HEK293 (cell line): ENCODE measurements around the gene FRAS1.

Source experiments
- FEZF1 ChIP-seq: fragments of 450-650 bp; formaldehyde crosslinking; IDR thresholded peaks from 2 replicates; pipeline ENCODE4 v1.5.1; 2016; ENCODE audit warnings: missing biosample characterization, missing genetic modification characterization
- GLI2 ChIP-seq: fragments of 450-650 bp; formaldehyde crosslinking; IDR thresholded peaks from 2 replicates; pipeline ENCODE4; 2017; ENCODE audit warnings: missing biosample characterization, missing genetic modification characterization, low read depth, borderline replicate concordance
- IKZF3 ChIP-seq: fragments of 450-650 bp; IDR thresholded peaks from 2 replicates; pipeline ENCODE4 v1.5.0; 2018; ENCODE audit warnings: missing biosample characterization, mild to moderate bottlenecking, missing genetic modification characterization, moderate library complexity
- KLF10 ChIP-seq: fragments of 450-650 bp; IDR thresholded peaks from 2 replicates; pipeline ENCODE4 v1.5.1; 2018; ENCODE audit warnings: missing biosample characterization, mild to moderate bottlenecking, missing genetic modification characterization
- KLF7 ChIP-seq: fragments of 450-650 bp; formaldehyde crosslinking; IDR thresholded peaks from 2 replicates; pipeline ENCODE4 v1.5.1; 2016; ENCODE audit warnings: missing biosample characterization, missing genetic modification characterization, borderline replicate concordance
- KLF8 ChIP-seq: fragments of 450-650 bp; formaldehyde crosslinking; IDR thresholded peaks from 2 replicates; pipeline ENCODE4 v1.5.1; 2016; ENCODE audit warnings: missing biosample characterization, missing genetic modification characterization
- MYNN ChIP-seq: fragments of 450-650 bp; formaldehyde crosslinking; IDR thresholded peaks from 2 replicates; pipeline ENCODE4 v1.5.1; 2016; ENCODE audit warnings: missing biosample characterization, missing genetic modification characterization, borderline replicate concordance
- PRDM4 ChIP-seq: fragments of 450-650 bp; formaldehyde crosslinking; IDR thresholded peaks from 2 replicates; pipeline ENCODE4 v1.5.1; 2017; ENCODE audit warnings: missing biosample characterization, missing genetic modification characterization
- PRDM6 ChIP-seq: fragments of 450-650 bp; formaldehyde crosslinking; IDR thresholded peaks from 2 replicates; pipeline ENCODE4 v1.5.1; 2017; ENCODE audit warnings: missing biosample characterization, missing genetic modification characterization
- RBAK ChIP-seq: fragments of 450-650 bp; formaldehyde crosslinking; IDR thresholded peaks from 2 replicates; pipeline ENCODE4 v1.5.1; 2016; ENCODE audit warnings: missing biosample characterization, missing genetic modification characterization
- SALL2 ChIP-seq: fragments of 450-650 bp; formaldehyde crosslinking; IDR thresholded peaks from 2 replicates; pipeline ENCODE4 v1.5.0; 2017; ENCODE audit warnings: missing biosample characterization, mild to moderate bottlenecking, missing genetic modification characterization, borderline replicate concordance
- SCRT1 ChIP-seq: fragments of 450-650 bp; formaldehyde crosslinking; IDR thresholded peaks from 2 replicates; pipeline ENCODE4 v1.5.1; 2016; ENCODE audit warnings: missing biosample characterization, missing genetic modification characterization, borderline replicate concordance
- ZBTB17 ChIP-seq: fragments of 450-650 bp; formaldehyde crosslinking; IDR thresholded peaks from 2 replicates; pipeline ENCODE4 v1.5.1; 2016; ENCODE audit warnings: missing biosample characterization, missing genetic modification characterization
- ZBTB8A ChIP-seq: fragments of 450-650 bp; formaldehyde crosslinking; IDR thresholded peaks from 2 replicates; pipeline ENCODE4 v1.5.1; 2016; ENCODE audit warnings: missing biosample characterization, missing genetic modification characterization
- ZEB2 ChIP-seq: fragments of 450-650 bp; formaldehyde crosslinking; IDR thresholded peaks from 2 replicates; pipeline ENCODE4 v1.5.1; 2016; ENCODE audit warnings: missing biosample characterization, missing genetic modification characterization
- ZFP3 ChIP-seq: fragments of 450-650 bp; formaldehyde crosslinking; IDR thresholded peaks from 2 replicates; pipeline ENCODE4 v1.5.1; 2016; ENCODE audit warnings: low read depth, missing biosample characterization, missing genetic modification characterization
- ZNF10 ChIP-seq: fragments of 450-650 bp; formaldehyde crosslinking; IDR thresholded peaks from 2 replicates; pipeline ENCODE4 v1.5.1; 2017; ENCODE audit warnings: missing biosample characterization, missing genetic modification characterization
- ZNF112 ChIP-seq: fragments of 450-650 bp; formaldehyde crosslinking; IDR thresholded peaks from 2 replicates; pipeline ENCODE4 v1.5.0; 2017; ENCODE audit warnings: missing biosample characterization, missing genetic modification characterization
- ZNF175 ChIP-seq: fragments of 450-650 bp; formaldehyde crosslinking; IDR thresholded peaks from 2 replicates; pipeline ENCODE4 v1.5.1; 2016; ENCODE audit warnings: missing biosample characterization, missing genetic modification characterization
- ZNF19 ChIP-seq: fragments of 450-650 bp; formaldehyde crosslinking; IDR thresholded peaks from 2 replicates; pipeline ENCODE4; 2016; ENCODE audit warnings: missing biosample characterization, missing genetic modification characterization, low read depth
- ZNF2 ChIP-seq: fragments of 450-650 bp; formaldehyde crosslinking; IDR thresholded peaks from 2 replicates; pipeline ENCODE4 v1.5.1; 2016; ENCODE audit warnings: missing biosample characterization, missing genetic modification characterization
- ZNF221 ChIP-seq: fragments of 450-650 bp; formaldehyde crosslinking; IDR thresholded peaks from 2 replicates; pipeline ENCODE4 v1.5.1; 2017; ENCODE audit warnings: missing biosample characterization, missing genetic modification characterization, borderline replicate concordance
- ZNF266 ChIP-seq: fragments of 450-650 bp; formaldehyde crosslinking; IDR thresholded peaks from 2 replicates; pipeline ENCODE4 v1.5.1; 2016; ENCODE audit warnings: missing biosample characterization, missing genetic modification characterization, low read depth
- ZNF274 ChIP-seq, 2 experiments: fragments of 200-500 bp in 1 of 2; fragments of 450-650 bp in 1 of 2; sonication (Bioruptor generic) in 1 of 2; formaldehyde crosslinking in 1 of 2; IDR thresholded peaks; 2 replicates each; pipeline versions ENCODE4 v1.5.1 to v1.6.1; 2014 to 2016; ENCODE audit warnings: borderline replicate concordance in 1 of 2, inconsistent platforms in 1 of 2, low read length in 1 of 2, missing biosample characterization in 1 of 2, missing genetic modification characterization in 1 of 2
- ZNF292 ChIP-seq: fragments of 450-650 bp; formaldehyde crosslinking; IDR thresholded peaks from 2 replicates; pipeline ENCODE4 v1.5.1; 2016; ENCODE audit warnings: low read depth, missing biosample characterization, missing genetic modification characterization, borderline replicate concordance
- ZNF335 ChIP-seq: fragments of 450-650 bp; formaldehyde crosslinking; conservative IDR thresholded peaks from 2 replicates; pipeline ENCODE4 v1.5.1; 2016; ENCODE audit warnings: missing biosample characterization, missing genetic modification characterization
- ZNF529 ChIP-seq: fragments of 450-650 bp; formaldehyde crosslinking; IDR thresholded peaks from 2 replicates; pipeline ENCODE4 v1.5.1; 2017; ENCODE audit warnings: missing genetic modification characterization, missing biosample characterization; ENCODE audit not compliant: insufficient replicate concordance
- ZNF561 ChIP-seq: fragments of 450-650 bp; IDR thresholded peaks from 2 replicates; pipeline ENCODE4 v1.5.1; 2018; ENCODE audit warnings: missing biosample characterization, missing genetic modification characterization, borderline replicate concordance
- ZNF629 ChIP-seq: fragments of 450-650 bp; formaldehyde crosslinking; IDR thresholded peaks from 2 replicates; pipeline ENCODE4 v1.5.1; 2017; ENCODE audit warnings: missing biosample characterization, missing genetic modification characterization
- ZNF658 ChIP-seq: fragments of 450-650 bp; formaldehyde crosslinking; IDR thresholded peaks from 2 replicates; pipeline ENCODE4; 2016; ENCODE audit warnings: missing biosample characterization, missing genetic modification characterization
- ZNF791 ChIP-seq: fragments of 450-650 bp; formaldehyde crosslinking; IDR thresholded peaks from 2 replicates; pipeline ENCODE4 v1.5.1; 2016; ENCODE audit warnings: missing biosample characterization, missing genetic modification characterization
- ZNF792 ChIP-seq: fragments of 450-650 bp; formaldehyde crosslinking; IDR thresholded peaks from 2 replicates; pipeline ENCODE4 v1.5.1; 2016; ENCODE audit warnings: missing biosample characterization, missing genetic modification characterization
- ZNF843 ChIP-seq: fragments of 450-650 bp; formaldehyde crosslinking; IDR thresholded peaks from 2 replicates; pipeline ENCODE4 v1.5.1; 2016; ENCODE audit warnings: missing biosample characterization, missing genetic modification characterization
- ZSCAN16 ChIP-seq: fragments of 450-650 bp; formaldehyde crosslinking; IDR thresholded peaks from 2 replicates; pipeline ENCODE4 v1.5.1; 2016; ENCODE audit warnings: missing biosample characterization, missing genetic modification characterization
- ZXDB ChIP-seq: fragments of 450-650 bp; formaldehyde crosslinking; IDR thresholded peaks from 2 replicates; pipeline ENCODE4 v1.5.1; 2016; ENCODE audit warnings: missing biosample characterization, missing genetic modification characterization

The FRAS1 gene

GRCh38 chr4:78065508-78066192 lies 8.5 kb downstream of the FRAS1 start (continued):
- TF ChIP-seq ZNF629 (tag by site-specific recombination) (no peak), ZBTB8A (tag by site-specific recombination) (peak; percentile 86), MYNN (tag by site-specific recombination) (no peak), PRDM6 (tag by site-specific recombination) (peak; percentile 75), ZNF335 (no peak), ZNF292 (tag by site-specific recombination) (no peak), IKZF3 (tag by site-specific recombination) (no peak), ZFP3 (tag by site-specific recombination) (no peak), ZNF2 (tag by site-specific recombination) (no peak), ZNF843 (peak; percentile 76; the same call in 1 of the 2 replicates), SCRT1 (tag by site-specific recombination) (no peak), ZSCAN16 (tag by site-specific recombination) (no peak), ZNF792 (tag by site-specific recombination) (no peak), KLF8 (tag by site-specific recombination) (no peak), ZNF175 (no peak), ZNF19 (tag by site-specific recombination) (no peak), SALL2 (tag by site-specific recombination) (no peak), GLI2 (tag by site-specific recombination) (peak; percentile 51; the same call in 1 of the 2 replicates), ZNF658 (tag by site-specific recombination) (no peak), FEZF1 (tag by site-specific recombination) (peak; percentile 87), PRDM4 (tag by site-specific recombination) (no peak), ZNF10 (tag by site-specific recombination) (no peak), ZNF274 (IDR thresholded peaks at IDR 0.05; ENCODE audit: low read length) (no peak), ZNF274 (tag by site-specific recombination; IDR thresholded peaks at IDR 0.05; ENCODE audit: borderline replicate concordance) (no peak), ZEB2 (tag by site-specific recombination) (0 out of 2 replicates have a peak, but pooled peaks have one; percentile 33), KLF7 (tag by site-specific recombination) (no peak), ZNF266 (tag by site-specific recombination) (no peak), ZNF221 (tag by site-specific recombination) (no peak), ZNF112 (no peak), ZBTB17 (tag by site-specific recombination) (no peak), ZNF791 (tag by site-specific recombination) (no peak), RBAK (no peak), ZXDB (tag by site-specific recombination) (0 out of 2 replicates have a peak, but pooled peaks have one; percentile 38), KLF10 (tag by site-specific recombination) (no peak), ZNF561 (no peak), ZNF529 (tag by site-specific recombination) (no peak)
